H1 (cell line): ENCODE results near the gene HDHD2. TPM values are rescaled to one million over a fixed set of nuclear protein-coding genes. Genes with fewer than 3 reads are reported as not detected.

ENCODE experiments used
- CTCF ChIA-PET: fragments of 300-600 bp; sonication (Branson Sonifier 250); formaldehyde crosslinking; loops from one replicate; lab custom pipeline; 2021; ENCODE audit not compliant: partially characterized antibody; lab: Charles Lee
- POLR2A ChIA-PET: fragments of 300-600 bp; sonication (Branson Sonifier 250); formaldehyde crosslinking; loops from one replicate; lab custom pipeline; 2021; ENCODE audit warnings: inconsistent platforms; ENCODE audit not compliant: partially characterized antibody; lab: Charles Lee
- DNase-seq, 2 experiments: peaks; one replicate each; pipeline versions ENCODE4 v3.0.0 to v3.0.0-alpha.2; 2010 to 2022; ENCODE audit warnings: low spot score in 2 of 2, low read depth in 1 of 2, mixed read lengths in 1 of 2
- FAIRE-seq: peaks from 2 replicates; lab custom pipeline; 2011; peaks lifted over from hg19 to GRCh38; lab: Jason Lieb, UNC
- H2AFZ ChIP-seq: 2 replicates; pipeline ENCODE4 v1.8.1; 2012; ENCODE audit warnings: low read length, inconsistent platforms
- H2AK5ac ChIP-seq: 2 replicates; pipeline ENCODE4 v1.6.1; 2013; ENCODE audit warnings: low read depth, low read length
- H2BK120ac ChIP-seq: replicated peaks from 2 replicates; pipeline ENCODE3; 2013; ENCODE audit warnings: low read depth, low read length, inconsistent platforms
- H2BK12ac ChIP-seq: 2 replicates; pipeline ENCODE4 v1.6.1; 2013; ENCODE audit warnings: low read depth, low read length
- H2BK15ac ChIP-seq: 2 replicates; pipeline ENCODE4 v1.6.1; 2013; ENCODE audit warnings: low read length
- H2BK20ac ChIP-seq: 2 replicates; pipeline ENCODE4 v1.6.1; 2013; ENCODE audit warnings: low read length
- H2BK5ac ChIP-seq: 2 replicates; pipeline ENCODE4 v1.6.1; 2013; ENCODE audit warnings: low read depth, low read length
- H3K14ac ChIP-seq: 2 replicates; pipeline ENCODE4 v1.6.1; 2013; ENCODE audit warnings: inconsistent platforms; ENCODE audit not compliant: insufficient read length
- H3K18ac ChIP-seq: 2 replicates; pipeline ENCODE4 v1.6.1; 2013; ENCODE audit warnings: low read length; ENCODE audit errors: extremely low read depth
- H3K23ac ChIP-seq: 2 replicates; pipeline ENCODE4 v1.6.1; 2013; ENCODE audit warnings: inconsistent platforms; ENCODE audit not compliant: insufficient read length
- H3K23me2 ChIP-seq: 2 replicates; pipeline ENCODE4 v1.6.1; 2013; ENCODE audit warnings: low read depth, low read length
- H3K27ac ChIP-seq: 2 replicates; pipeline ENCODE4 v1.6.1; 2011; ENCODE audit warnings: low read depth, low read length, inconsistent platforms
- H3K27me3 ChIP-seq, 4 experiments: replicated peaks in 1 of 4; 1 replicate in 1 of 4; 2 replicates in 3 of 4; pipeline versions ENCODE4 v1.6.1 to v1.8.1; 2011 to 2013; ENCODE audit warnings: low read length in 3 of 4, mild to moderate bottlenecking in 3 of 4, inconsistent platforms in 2 of 4, mixed read lengths in 2 of 4, moderate library complexity in 1 of 4; ENCODE audit not compliant: control insufficient read depth in 3 of 4, insufficient read depth in 3 of 4; ENCODE audit errors: extremely low read depth in 1 of 4
- H3K36me3 ChIP-seq, 4 experiments: 2 replicates each; pipeline versions ENCODE4 v1.6.1 to v1.8.1; 2011 to 2013; ENCODE audit warnings: mild to moderate bottlenecking in 4 of 4, low read length in 3 of 4, moderate library complexity in 2 of 4, control low read depth in 1 of 4, inconsistent platforms in 1 of 4; ENCODE audit not compliant: insufficient read depth in 4 of 4, control insufficient read depth in 2 of 4
- H3K4ac ChIP-seq: replicated peaks from 2 replicates; pipeline ENCODE3; 2013; ENCODE audit warnings: low read length, low read depth, mixed read lengths, inconsistent platforms; ENCODE audit not compliant: insufficient read length
- H3K4me1 ChIP-seq, 4 experiments: replicated peaks in 1 of 4; 1 replicate in 1 of 4; 2 replicates in 3 of 4; pipeline versions ENCODE4 v1.6.1 to v1.8.1; 2011 to 2013; ENCODE audit warnings: low read length in 3 of 4, inconsistent platforms in 2 of 4, mixed read lengths in 1 of 4; ENCODE audit not compliant: insufficient read depth in 4 of 4, control insufficient read depth in 3 of 4
- H3K4me2 ChIP-seq, 2 experiments: 2 replicates each; pipeline versions ENCODE4 v1.6.1 to v1.8.1; 2011 to 2013; ENCODE audit warnings: low read depth in 2 of 2, low read length in 2 of 2, control low read depth in 1 of 2, inconsistent platforms in 1 of 2, mild to moderate bottlenecking in 1 of 2; ENCODE audit not compliant: insufficient read depth in 1 of 2
- H3K4me3 ChIP-seq, 4 experiments: fragments of 200-600, 300-600 bp in 1 of 4; sonication (generic), shearing (Covaris generic), sonication (Bioruptor Twin) in 1 of 4; 2 replicates each; pipeline versions ENCODE4 v1.5.1 to v1.8.1; 2011 to 2016; ENCODE audit warnings: low read length in 4 of 4, low read depth in 3 of 4, control low read depth in 2 of 4, inconsistent platforms in 2 of 4, mild to moderate bottlenecking in 2 of 4, mixed read lengths in 1 of 4, moderate library complexity in 1 of 4; ENCODE audit not compliant: insufficient read depth in 2 of 4; ENCODE audit errors: extremely low read depth in 1 of 4
- H3K56ac ChIP-seq: replicated peaks from 2 replicates; pipeline ENCODE3; 2013; ENCODE audit warnings: low read depth, mild to moderate bottlenecking, mixed read lengths, low read length, inconsistent platforms; ENCODE audit not compliant: insufficient read length
- H3K79me1 ChIP-seq: 2 replicates; pipeline ENCODE4 v1.6.1; 2013; ENCODE audit warnings: low read depth, low read length, control low read depth
- H3K79me2 ChIP-seq, 2 experiments: 2 replicates each; pipeline versions ENCODE4 v1.6.1 to v1.8.1; 2012 to 2013; ENCODE audit warnings: low read length in 2 of 2, mild to moderate bottlenecking in 2 of 2, inconsistent platforms in 1 of 2; ENCODE audit not compliant: insufficient read depth in 2 of 2, control insufficient read depth in 1 of 2
- H3K9ac ChIP-seq, 4 experiments: replicated peaks in 1 of 4; 1 replicate in 1 of 4; 2 replicates in 3 of 4; pipeline versions ENCODE4 v1.6.1 to v1.8.1; 2011 to 2013; ENCODE audit warnings: low read depth in 3 of 4, low read length in 3 of 4, control low read depth in 2 of 4, mild to moderate bottlenecking in 2 of 4, moderate library complexity in 2 of 4, inconsistent platforms in 1 of 4; ENCODE audit errors: extremely low read depth in 1 of 4
- H3K9me3 ChIP-seq, 2 experiments: 2 replicates each; pipeline versions ENCODE4 v1.6.1 to v1.8.1; 2012 to 2013; ENCODE audit warnings: mild to moderate bottlenecking in 2 of 2, moderate library complexity in 2 of 2, control low read depth in 1 of 2, inconsistent platforms in 1 of 2, low read depth in 1 of 2, low read length in 1 of 2, mixed read lengths in 1 of 2; ENCODE audit not compliant: insufficient read depth in 2 of 2
- H4K20me1 ChIP-seq, 2 experiments: replicated peaks in 1 of 2; 2 replicates each; pipeline versions ENCODE3 to v1.8.1; 2011 to 2013; ENCODE audit warnings: inconsistent platforms in 2 of 2, low read length in 2 of 2, mild to moderate bottlenecking in 1 of 2; ENCODE audit not compliant: insufficient read depth in 2 of 2, control insufficient read depth in 1 of 2
- H4K5ac ChIP-seq: 2 replicates; pipeline ENCODE4 v1.6.1; 2013; ENCODE audit warnings: low read length, low read depth, mixed read lengths, inconsistent platforms; ENCODE audit not compliant: insufficient read length
- H4K8ac ChIP-seq: 2 replicates; pipeline ENCODE4 v1.8.0; 2013; ENCODE audit warnings: mild to moderate bottlenecking, moderate library complexity, low read length, inconsistent platforms; ENCODE audit not compliant: insufficient read depth; ENCODE audit errors: extremely low read depth
- H4K91ac ChIP-seq: replicated peaks from 2 replicates; pipeline ENCODE3; 2013; ENCODE audit warnings: low read length, mixed read lengths, inconsistent platforms; ENCODE audit not compliant: insufficient read length
- ATF2 ChIP-seq: IDR thresholded peaks from 2 replicates; pipeline ENCODE4 v1.6.1; 2012; ENCODE audit warnings: low read length, inconsistent platforms
- CEBPB ChIP-seq: IDR thresholded peaks from 2 replicates; pipeline ENCODE4 v1.6.1; 2012; ENCODE audit warnings: low read depth, low read length
- CHD2 ChIP-seq: IDR thresholded peaks from 2 replicates; pipeline ENCODE4 v1.6.1; 2012; ENCODE audit warnings: low read length, improper control_type of control experiment
- KDM1A ChIP-seq: fragments of 200-600, 300-600 bp; sonication (generic); IDR thresholded peaks from 2 replicates; pipeline ENCODE4 v1.7.1; 2016; ENCODE audit warnings: mild to moderate bottlenecking, low read length, borderline replicate concordance
- NANOG ChIP-seq: IDR thresholded peaks from 2 replicates; pipeline ENCODE4 v1.6.1; 2011; ENCODE audit warnings: low read length, low read depth, mild to moderate bottlenecking, inconsistent platforms; ENCODE audit not compliant: insufficient read depth, poor library complexity, severe bottlenecking
- USF2 ChIP-seq: IDR thresholded peaks from 2 replicates; pipeline ENCODE4 v1.6.1; 2011; ENCODE audit warnings: low read length, improper control_type of control experiment
- WGBS, 2 experiments: shearing (Covaris generic) in 1 of 2; methylation state at CpG; one replicate each; pipeline versions ENCODE4 v1.1.6 to v1.1.7; 2013 to 2015; ENCODE audit warnings: low lambda C conversion rate in 2 of 2, mixed read lengths in 2 of 2, inconsistent platforms in 1 of 2, low coverage in 1 of 2, missing lambda C conversion rate in 1 of 2; ENCODE audit not compliant: insufficient replicate concordance in 2 of 2, insufficient coverage in 1 of 2, insufficient read length in 1 of 2; ENCODE audit errors: extremely low coverage in 1 of 2, missing lambda C conversion rate in 1 of 2; 5-methylcytosine and 5-hydroxymethylcytosine counted together
- polyA plus RNA-seq, 7 experiments: library from polyadenylated mRNA; depleted of rRNA in 3 of 7; stranded (reverse) in 5 of 7; unstranded in 2 of 7; fragments of >200 nt in 5 of 7; fragments of 200-250 nt in 2 of 7; gene quantifications; 1 replicate in 5 of 7; 2 replicates in 1 of 7; 4 replicates in 1 of 7; pipeline versions ENCODE4 v1.2.1 to v1.2.3, GENCODE V29; 2011 to 2013; ENCODE audit warnings: missing spikeins in 2 of 7, mixed read lengths in 2 of 7
- total RNA-seq: library from RNA; stranded (reverse); fragmentation: NEBNext Ultra II Directional; extraction: Animal tissue kit (Norgen Biotek cat#: 25700); gene quantifications from 2 replicates; pipeline ENCODE4 v1.2.1, GENCODE V29; 2021

The HDHD2 gene
- total and polyA plus RNA-seq, 2 of the 8 experiments (the other 6 are each of a cell fraction or from before 2014, with no cell fraction given): 16.7 to 42.7 TPM

- H2AFZ ChIP-seq: no peak overlapping the region
These were observed 39.6 kb downstream of the HDHD2 start for GRCh38 chr18:47110492-47111274.

More at GRCh38 chr18:47110492-47111274, 39.6 kb downstream of the HDHD2 start:
- WGBS, 2 experiments: 74% methylated on average over 6 of the region's 6 CpGs; no CpG with 5 or more reads in 1 of the 2 experiments
- Histone ChIP-seq H2BK120ac (no peak overlapping the region), H3K23me2 (no peaks in the 10 kb centered on the region; the same call in 1 of the 2 replicates), H3K36me3 (peaks cover 0 to 40% (median 8%) of the 10 kb centered on the region in 4 experiments; a peak in 5 of 8 replicates), H3K79me2 (no peaks in the 10 kb centered on the region), H3K4ac (no peak overlapping the region), H3K18ac (no peak overlapping the region), H4K8ac (no peak overlapping the region), H3K9ac (no peak overlapping the region), H4K5ac (no peak overlapping the region), H2BK12ac (no peak overlapping the region), H3K79me1 (no peaks in the 10 kb centered on the region), H3K23ac (no peak overlapping the region), H3K4me3 (no peak overlapping the region), H3K9me3 (no peaks in the 10 kb centered on the region), H3K27me3 (no peaks in the 10 kb centered on the region), H4K20me1 (peaks cover 0 to 3% of the 10 kb centered on the region in 2 experiments), H3K4me1 (peaks cover 5 to 22% (median 17%) of the 10 kb centered on the region in 4 experiments), H4K91ac (no peak overlapping the region), H3K4me2 (no peak overlapping the region), H3K56ac (no peak overlapping the region), H2AK5ac (no peak overlapping the region), H2BK20ac (no peak overlapping the region), H2BK15ac (no peak overlapping the region), H3K27ac (no peak overlapping the region)
- POLR2A ChIA-PET: interaction anchor here (0.7 kb wide), 1 partner anchor 26 kb away, joined by 3 read pairs; no protein-coding TSS in a partner anchor
- FAIRE-seq (no peak), DNase-seq (no peak)
- CTCF ChIA-PET: interaction anchor here (0.8 to 3.0 kb wide), 4 partner anchors 9 to 98 kb away, joined by 3 to 14 read pairs (median 6); no protein-coding TSS in a partner anchor
- no peak for TF ChIP-seq CHD2
- TF ChIP-seq NANOG: no peak
- no peak for TF ChIP-seq ATF2
- TF ChIP-seq KDM1A: no peak
- TF ChIP-seq USF2: no peak
- TF ChIP-seq CEBPB: no peak
- TF ChIP-seq, all 59 proteins: peak for 0
- H3K14ac ChIP-seq: no peak overlapping the region
- no peak overlapping the region for H2BK5ac ChIP-seq
